HL-60 (cell line): ENCODE measurements around the gene ARTN.
A peak's percentile ranks its signal among the peaks of the same experiment; 100 is the strongest.

Experiments used
- DNase-seq, 2 experiments: peaks; one replicate each; pipeline ENCODE4 v3.0.0-alpha.2; 2010 to 2020; ENCODE audit warnings: low read depth in 1 of 2, low spot score in 1 of 2
- H3K27ac ChIP-seq: fragments of 250-450 bp; sonication (Bioruptor Pico); replicated peaks from 2 replicates; pipeline ENCODE4 v1.5.1; 2020; ENCODE audit warnings: mild to moderate bottlenecking, moderate library complexity
- H3K27me3 ChIP-seq: fragments of 250-450 bp; sonication (Bioruptor Pico); 2 replicates; pipeline ENCODE4 v1.5.1; 2021; ENCODE audit warnings: mild to moderate bottlenecking, moderate library complexity; ENCODE audit not compliant: insufficient read depth, poor library complexity, severe bottlenecking
- H3K4me3 ChIP-seq: replicated peaks from 2 replicates; pipeline ENCODE4 v1.5.1; 2011; ENCODE audit warnings: mild to moderate bottlenecking, control low read depth, low read length; ENCODE audit not compliant: insufficient read depth
- CTCF ChIP-seq: IDR thresholded peaks from one replicate; pipeline ENCODE4 v1.5.1; 2011; ENCODE audit warnings: low read length, control low read depth, inconsistent platforms; ENCODE audit not compliant: insufficient read depth
- GABPA ChIP-seq: IDR thresholded peaks from 2 replicates; pipeline ENCODE4 v1.6.1; 2012; ENCODE audit warnings: low read depth
- POLR2AphosphoS5 ChIP-seq: IDR thresholded peaks from 2 replicates; pipeline ENCODE4 v1.6.1; 2012; ENCODE audit warnings: low read depth
- SPI1 ChIP-seq: IDR thresholded peaks from 2 replicates; pipeline ENCODE4 v1.6.1; 2012; ENCODE audit warnings: low read depth, mild to moderate bottlenecking, borderline replicate concordance
- TF ChIP-seq, protein P1 (sequence below): IDR thresholded peaks from 2 replicates; pipeline ENCODE4 v1.6.1; 2012; ENCODE audit warnings: low read depth; ENCODE audit not compliant: insufficient replicate concordance

Gene ARTN

DNA sequence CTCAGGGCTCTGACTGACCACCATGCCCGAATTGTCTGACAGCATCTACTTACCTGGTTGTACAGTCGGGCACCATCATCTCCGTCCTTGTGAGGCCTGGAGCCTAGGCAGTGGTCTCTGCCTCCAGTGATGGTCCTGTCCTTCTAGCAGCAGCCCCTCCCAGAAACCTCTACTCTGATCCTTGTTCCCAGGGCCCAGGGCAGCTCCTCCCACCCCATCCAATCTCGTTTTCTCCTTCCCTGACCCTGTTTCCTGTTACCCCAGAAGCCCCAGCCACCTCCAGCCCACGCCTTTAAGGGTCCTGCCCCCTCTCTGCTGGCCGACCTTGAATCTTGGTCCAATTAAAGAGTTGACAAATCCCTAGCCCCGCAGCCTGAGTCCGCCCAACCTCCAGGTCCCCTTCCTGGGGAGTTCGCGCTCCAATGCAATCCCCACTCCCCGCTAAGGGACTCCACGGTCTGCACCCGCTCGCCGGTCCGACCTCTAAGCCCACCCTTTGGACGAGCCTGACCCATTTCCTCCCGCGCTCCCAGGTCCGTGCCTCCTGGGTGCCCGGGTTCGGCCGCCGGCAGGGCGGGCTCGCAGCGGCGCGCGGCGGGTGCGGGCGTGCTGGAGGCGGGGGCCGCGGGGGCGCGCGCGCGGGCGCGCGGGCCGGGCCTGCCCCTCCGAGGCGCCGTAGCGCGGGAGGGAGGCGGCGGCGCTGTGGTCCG, 45.1 kb downstream of the ARTN start, which contains the start of gene B4GALT2:
Gene B4GALT2 (plus strand): TSS at position 660 of the 710 bp plus-strand sequence. CDS start 1,951 bp downstream, outside the sequence.
- peak; percentile 34; the same call in 1 of the 2 replicates for TF ChIP-seq POLR2AphosphoS5
- TF ChIP-seq CTCF = no peak
- TF ChIP-seq SPI1 = no peak
- TF ChIP-seq, protein P1, sequence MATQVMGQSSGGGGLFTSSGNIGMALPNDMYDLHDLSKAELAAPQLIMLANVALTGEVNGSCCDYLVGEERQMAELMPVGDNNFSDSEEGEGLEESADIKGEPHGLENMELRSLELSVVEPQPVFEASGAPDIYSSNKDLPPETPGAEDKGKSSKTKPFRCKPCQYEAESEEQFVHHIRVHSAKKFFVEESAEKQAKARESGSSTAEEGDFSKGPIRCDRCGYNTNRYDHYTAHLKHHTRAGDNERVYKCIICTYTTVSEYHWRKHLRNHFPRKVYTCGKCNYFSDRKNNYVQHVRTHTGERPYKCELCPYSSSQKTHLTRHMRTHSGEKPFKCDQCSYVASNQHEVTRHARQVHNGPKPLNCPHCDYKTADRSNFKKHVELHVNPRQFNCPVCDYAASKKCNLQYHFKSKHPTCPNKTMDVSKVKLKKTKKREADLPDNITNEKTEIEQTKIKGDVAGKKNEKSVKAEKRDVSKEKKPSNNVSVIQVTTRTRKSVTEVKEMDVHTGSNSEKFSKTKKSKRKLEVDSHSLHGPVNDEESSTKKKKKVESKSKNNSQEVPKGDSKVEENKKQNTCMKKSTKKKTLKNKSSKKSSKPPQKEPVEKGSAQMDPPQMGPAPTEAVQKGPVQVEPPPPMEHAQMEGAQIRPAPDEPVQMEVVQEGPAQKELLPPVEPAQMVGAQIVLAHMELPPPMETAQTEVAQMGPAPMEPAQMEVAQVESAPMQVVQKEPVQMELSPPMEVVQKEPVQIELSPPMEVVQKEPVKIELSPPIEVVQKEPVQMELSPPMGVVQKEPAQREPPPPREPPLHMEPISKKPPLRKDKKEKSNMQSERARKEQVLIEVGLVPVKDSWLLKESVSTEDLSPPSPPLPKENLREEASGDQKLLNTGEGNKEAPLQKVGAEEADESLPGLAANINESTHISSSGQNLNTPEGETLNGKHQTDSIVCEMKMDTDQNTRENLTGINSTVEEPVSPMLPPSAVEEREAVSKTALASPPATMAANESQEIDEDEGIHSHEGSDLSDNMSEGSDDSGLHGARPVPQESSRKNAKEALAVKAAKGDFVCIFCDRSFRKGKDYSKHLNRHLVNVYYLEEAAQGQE = no peak
- no peak for TF ChIP-seq GABPA
- Histone ChIP-seq H3K27me3 (no peaks in the 10 kb centered on the region), H3K27ac (peak within 1 kb of the TSS; percentile 54), H3K4me3 (peak within 1 kb of the TSS; percentile 75)
- DNase-seq = peak in 1 of 2 experiments; percentile 28

DNA sequence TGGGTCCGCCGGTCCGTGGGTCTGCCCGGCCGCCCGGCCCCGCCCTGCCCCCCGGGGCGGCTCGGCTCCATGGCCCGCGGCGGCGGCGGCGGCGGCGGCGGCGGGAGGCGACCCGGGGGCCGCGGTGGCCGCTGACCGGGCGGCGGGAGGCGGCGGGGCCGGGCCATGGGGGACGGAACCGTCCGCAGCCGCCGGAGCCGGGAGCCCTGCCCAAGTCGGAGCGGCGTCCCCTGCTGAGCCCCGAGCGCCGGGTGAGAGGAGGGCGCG, 45.6 kb downstream of the ARTN start:
- DNase-seq = no peak
- H3K27me3 ChIP-seq = no peaks in the 10 kb centered on the region
- peak overlapping the region; percentile 63 for H3K4me3 ChIP-seq
- H3K27ac ChIP-seq = no peak overlapping the region; the same call in 1 of the 2 replicates
- no peak for TF ChIP-seq CTCF
- no peak for TF ChIP-seq POLR2AphosphoS5
- no peak for TF ChIP-seq SPI1
- no peak for TF ChIP-seq GABPA
- TF ChIP-seq, protein P1 = no peak

DNA sequence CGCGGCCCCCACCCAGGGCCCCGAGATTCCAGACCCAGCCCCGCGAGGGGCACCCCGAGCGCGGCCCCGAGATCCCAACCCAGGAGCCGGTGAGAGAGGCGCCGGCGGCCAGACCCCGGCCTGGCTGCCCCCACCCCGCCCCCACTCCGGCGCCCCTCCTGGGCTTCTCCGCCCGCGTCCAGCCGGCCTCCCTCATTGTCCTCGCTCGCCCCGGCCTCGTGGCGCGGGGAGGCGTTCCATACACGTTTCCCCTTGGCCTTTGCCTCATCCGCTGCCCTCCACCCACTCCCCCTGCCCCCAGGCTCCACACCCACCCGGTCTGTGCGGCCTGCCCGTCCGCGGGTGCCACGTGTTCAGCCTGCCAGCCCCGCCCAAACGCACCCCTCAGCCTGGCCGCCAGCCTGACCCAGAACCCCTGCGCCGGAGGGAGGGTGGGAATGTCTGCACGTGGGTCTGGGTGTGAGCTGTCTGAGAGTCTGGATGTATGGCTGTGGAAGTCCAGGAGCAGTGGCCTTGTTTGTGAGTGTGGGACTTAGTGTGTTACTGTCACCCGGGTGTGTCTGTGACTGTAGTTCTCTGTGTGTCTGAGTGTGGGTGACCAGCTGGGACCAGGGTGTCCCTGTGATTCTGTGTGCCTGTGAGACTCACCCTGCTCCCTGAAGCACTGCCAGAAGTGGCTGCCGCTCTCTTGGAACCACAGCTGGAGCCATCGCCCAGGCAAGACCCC, 46.1 kb downstream of the ARTN start:
- peak overlapping the region; percentile 48 for H3K27ac ChIP-seq
- peak overlapping the region; percentile 63 for H3K4me3 ChIP-seq
- TF ChIP-seq POLR2AphosphoS5 = peak; percentile 39; the same call in 1 of the 2 replicates
- TF ChIP-seq, protein P1 = no peak
- no peaks in the 10 kb centered on the region for H3K27me3 ChIP-seq
- DNase-seq = peak; percentile 54 to 80
